ES-I3 (cell line): ENCODE results near the gene ZSCAN5B.
A peak's percentile ranks its signal among the peaks of the same experiment; 100 is the strongest.

Source experiments
- H3K36me3 ChIP-seq: 2 replicates; pipeline ENCODE4 v1.6.1; 2013; ENCODE audit warnings: mild to moderate bottlenecking, low read length, control low read depth, moderate library complexity; ENCODE audit not compliant: insufficient read depth
- H3K4me1 ChIP-seq: 2 replicates; pipeline ENCODE4 v1.6.1; 2013; ENCODE audit warnings: mild to moderate bottlenecking, control low read depth, low read length; ENCODE audit not compliant: insufficient read depth
- H3K9ac ChIP-seq: 2 replicates; pipeline ENCODE4 v1.6.1; 2013; ENCODE audit warnings: low read depth, mild to moderate bottlenecking, low read length, moderate library complexity
- H3K9me3 ChIP-seq: 2 replicates; pipeline ENCODE4 v1.6.1; 2013; ENCODE audit warnings: mild to moderate bottlenecking, low read length, moderate library complexity; ENCODE audit not compliant: control insufficient read depth, insufficient read depth

ZSCAN5B gene

DNA sequence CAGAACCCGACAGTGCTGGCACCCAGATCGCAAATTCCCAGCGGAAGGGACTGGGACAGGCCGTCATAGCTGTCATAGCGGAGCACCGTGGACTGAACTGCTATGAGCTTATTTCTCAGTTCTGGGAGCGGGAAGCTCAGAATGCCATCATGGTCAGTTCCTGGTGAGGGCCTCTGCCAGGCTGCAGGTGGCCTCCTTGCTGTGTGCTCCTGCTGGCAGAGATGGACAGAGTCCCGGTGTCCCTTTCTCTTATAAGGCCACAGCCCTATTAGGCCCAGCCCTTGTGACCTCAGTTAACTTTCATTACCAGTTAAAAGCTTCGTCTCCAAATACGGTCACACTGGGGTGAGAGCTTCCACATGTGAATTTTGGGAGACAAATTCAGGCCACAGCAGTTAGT is 51.9 kb downstream of the ZSCAN5B start:
- H3K9ac ChIP-seq, result no peak overlapping the region
- no peaks in the 10 kb centered on the region for H3K4me1 ChIP-seq
- H3K36me3 ChIP-seq, result no peaks in the 10 kb centered on the region; the same call in 1 of the 2 replicates
- no peaks in the 10 kb centered on the region for H3K9me3 ChIP-seq

DNA sequence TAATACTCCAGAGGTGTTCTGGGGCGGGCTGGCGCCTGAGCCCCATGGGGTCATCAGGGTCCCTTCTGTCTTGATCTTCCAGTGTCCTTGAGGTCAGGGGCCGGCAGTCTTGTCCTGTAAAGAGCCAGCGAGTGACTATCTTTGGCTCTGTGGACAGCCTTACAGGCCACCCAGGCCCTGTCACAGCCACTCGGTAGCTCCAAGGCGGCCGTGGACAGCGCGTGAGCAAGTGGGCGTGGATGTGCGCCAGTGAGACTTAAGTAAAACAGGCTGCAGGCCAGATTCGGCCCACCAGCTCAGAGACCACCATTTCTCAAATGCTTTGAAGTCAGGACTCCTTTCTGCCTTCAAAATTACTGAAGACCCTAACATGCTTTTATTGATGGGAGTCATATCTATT is 52.8 kb downstream of the ZSCAN5B start:
- Histone ChIP-seq H3K4me1 (no peaks in the 10 kb centered on the region), H3K9me3 (no peaks in the 10 kb centered on the region), H3K9ac (no peak overlapping the region), H3K36me3 (no peaks in the 10 kb centered on the region; the same call in 1 of the 2 replicates)

DNA sequence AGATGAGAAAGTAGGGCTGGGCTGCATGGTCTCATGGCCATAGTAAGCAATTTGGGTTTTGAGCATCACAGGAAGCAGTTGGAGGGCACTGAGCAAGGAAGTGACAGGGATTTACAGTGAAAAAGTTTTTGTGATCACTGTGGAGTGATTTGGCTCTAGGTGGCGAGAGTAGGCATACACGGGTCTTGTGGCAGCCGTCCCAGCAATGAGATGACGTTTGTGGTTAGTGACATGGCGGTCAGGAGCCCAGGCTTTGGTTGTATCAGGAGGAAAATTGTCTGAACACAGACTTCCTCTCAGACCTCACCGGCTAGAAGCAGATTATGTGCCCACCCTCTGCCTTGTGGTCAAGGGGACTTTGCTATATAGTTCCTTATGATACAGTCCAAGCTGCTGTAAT is 53.2 kb downstream of the ZSCAN5B start:
- Histone ChIP-seq H3K9me3 (no peaks in the 10 kb centered on the region), H3K4me1 (no peaks in the 10 kb centered on the region), H3K36me3 (no peaks in the 10 kb centered on the region; the same call in 1 of the 2 replicates), H3K9ac (no peak overlapping the region)

DNA sequence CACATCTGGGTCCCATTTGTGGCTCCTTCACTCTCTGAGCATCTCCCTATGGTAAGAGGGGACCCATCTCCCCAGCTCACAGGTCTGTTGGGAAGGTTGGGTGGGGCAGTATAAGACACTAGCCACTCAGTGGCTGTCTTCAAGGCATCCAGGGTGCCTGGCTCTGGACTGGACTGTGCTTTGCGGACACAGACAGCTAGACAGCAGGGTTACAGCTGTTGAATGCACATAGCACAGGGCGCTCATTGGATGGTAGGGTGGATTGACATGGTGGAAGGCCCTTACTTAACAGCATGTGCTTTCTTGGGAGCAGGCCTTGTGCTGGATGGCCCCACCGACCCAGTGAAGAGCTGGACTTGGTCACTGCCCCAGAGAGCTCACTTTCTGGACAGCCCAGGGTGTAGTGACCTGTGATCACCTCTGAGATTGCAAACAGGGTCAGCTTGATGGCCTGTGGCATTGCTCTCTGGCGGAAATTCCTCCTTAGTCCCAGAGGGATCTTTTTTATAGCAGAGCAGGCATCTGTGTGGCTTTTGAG is 54.6 kb downstream of the ZSCAN5B start:
- Histone ChIP-seq H3K9ac (no peak overlapping the region), H3K9me3 (no peaks in the 10 kb centered on the region), H3K36me3 (no peaks in the 10 kb centered on the region), H3K4me1 (no peaks in the 10 kb centered on the region)

DNA sequence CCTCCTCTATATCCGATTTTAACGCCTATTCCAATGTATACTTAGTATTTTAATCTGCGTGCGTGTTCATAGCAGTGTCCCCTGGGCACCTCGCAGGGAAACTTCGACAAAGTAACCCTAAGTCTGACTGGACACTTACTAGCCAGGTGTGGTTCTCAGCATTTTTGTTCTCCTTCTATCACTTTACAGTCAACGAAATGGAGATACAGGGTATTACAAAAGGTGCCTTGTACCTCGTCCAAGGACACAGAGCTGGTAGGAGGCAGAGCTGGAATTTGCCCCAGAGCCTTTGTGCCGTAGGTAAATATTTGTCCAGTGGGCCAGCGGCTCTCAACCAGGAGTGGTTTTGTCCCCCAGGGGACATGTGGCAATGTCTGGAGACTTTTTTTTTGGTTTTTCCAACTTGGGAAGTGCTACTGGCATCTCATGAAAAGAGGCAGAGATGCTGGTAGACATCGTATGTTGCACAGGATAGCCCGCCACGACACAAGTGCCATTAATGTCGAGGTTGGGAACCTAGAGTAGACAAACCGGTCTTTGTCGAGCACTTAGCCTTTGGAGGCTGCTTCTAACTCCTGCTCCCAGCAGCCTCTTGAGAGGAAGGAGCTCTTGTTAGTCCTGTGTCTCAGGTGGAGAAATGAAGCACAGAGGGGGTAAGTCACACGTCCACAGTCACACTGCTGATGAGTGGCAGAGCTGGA is 55.3 kb downstream of the ZSCAN5B start:
- Histone ChIP-seq H3K9ac (peak overlapping the region; percentile 61; the same call in 1 of the 2 replicates), H3K4me1 (no peaks in the 10 kb centered on the region; the same call in 1 of the 2 replicates)

DNA sequence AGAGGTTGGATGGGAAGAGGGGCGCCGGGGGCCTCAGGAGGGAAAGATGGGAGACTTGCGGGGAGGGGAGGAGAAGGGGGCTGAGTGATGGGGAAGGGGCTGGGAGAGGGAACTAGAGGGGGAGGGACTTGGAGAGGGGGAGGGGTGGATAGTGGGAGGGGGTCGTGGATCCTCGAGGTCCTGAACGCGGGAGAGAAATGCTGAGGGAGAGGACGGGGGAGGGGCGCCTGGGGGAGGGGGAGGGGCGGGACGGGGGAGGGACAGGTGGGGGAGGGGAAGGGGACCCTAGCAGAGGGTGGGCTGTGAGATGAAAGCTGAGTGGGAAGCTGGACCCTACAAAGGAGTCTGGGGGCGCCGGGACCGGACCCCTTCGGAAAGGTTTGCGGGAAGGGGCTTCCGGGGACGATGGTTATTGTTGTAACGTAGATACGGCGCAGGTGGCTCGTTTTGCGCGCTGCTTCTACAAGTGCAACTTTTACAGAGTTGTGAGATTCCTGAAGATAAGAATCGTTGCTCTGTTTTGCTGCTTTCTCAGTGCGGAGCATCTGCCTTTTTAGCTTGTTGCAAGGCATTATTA is 56.1 kb downstream of the ZSCAN5B start:
- Histone ChIP-seq H3K36me3 (no peaks in the 10 kb centered on the region), H3K4me1 (no peaks in the 10 kb centered on the region; the same call in 1 of the 2 replicates), H3K9ac (peak overlapping the region; percentile 61), H3K9me3 (no peaks in the 10 kb centered on the region)

More for the DNA sequence above, 55.3 kb downstream of the ZSCAN5B start:
- no peaks in the 10 kb centered on the region for H3K36me3 ChIP-seq
- H3K9me3 ChIP-seq, result no peaks in the 10 kb centered on the region

DNA sequence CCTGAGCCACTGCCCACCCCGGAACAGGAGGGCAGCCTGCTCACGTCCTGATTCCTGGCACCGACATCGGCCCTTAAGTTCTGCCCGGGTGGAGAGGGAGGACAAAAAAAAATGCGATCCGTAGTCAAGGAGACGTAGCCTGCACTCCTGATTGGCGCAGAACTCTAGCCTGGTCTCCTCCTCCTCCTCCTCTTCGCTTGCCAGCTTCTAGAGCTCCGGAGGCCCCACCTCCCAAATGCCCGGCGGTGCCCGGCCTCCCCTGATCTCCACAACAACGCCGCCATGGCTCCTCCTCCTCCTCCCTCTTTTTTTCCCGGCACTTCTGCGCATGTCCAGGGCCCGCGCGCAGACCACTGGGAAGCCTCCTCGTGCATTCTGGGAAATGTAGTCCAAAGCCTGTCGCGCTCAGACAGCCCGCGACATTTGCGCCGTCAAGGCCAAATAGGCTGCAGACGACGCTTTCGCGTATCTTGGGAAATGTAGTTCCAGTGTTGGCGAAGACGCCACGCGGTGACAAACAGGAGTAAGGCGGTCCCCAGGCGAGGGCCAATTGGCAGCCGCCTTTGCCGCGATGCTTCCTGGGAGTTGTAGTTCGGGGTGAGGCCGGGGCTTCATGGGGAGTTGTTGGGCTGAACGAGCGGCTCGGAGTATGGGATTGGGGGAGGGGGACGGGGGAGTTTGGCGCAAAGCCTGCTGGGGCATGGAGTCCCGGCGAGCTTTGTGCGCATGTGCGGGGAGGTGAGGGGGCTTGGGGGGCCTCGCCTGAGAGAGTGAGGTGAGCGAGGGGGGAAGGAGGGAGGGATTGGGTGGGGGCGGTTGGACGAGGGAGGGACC is 56.8 kb downstream of the ZSCAN5B start, which contains the start of gene ZNF444:
TSS of gene ZNF444 (plus strand) at position 705 of the 834 bp plus-strand sequence. CDS start 5,625 bp downstream, outside the sequence.
- peaks cover 5% of the 10 kb centered on the region for H3K4me1 ChIP-seq
- H3K36me3 ChIP-seq, result no peaks in the 10 kb centered on the region
- peak within 1 kb of the TSS; percentile 61 for H3K9ac ChIP-seq
- H3K9me3 ChIP-seq, result no peaks in the 10 kb centered on the region

DNA sequence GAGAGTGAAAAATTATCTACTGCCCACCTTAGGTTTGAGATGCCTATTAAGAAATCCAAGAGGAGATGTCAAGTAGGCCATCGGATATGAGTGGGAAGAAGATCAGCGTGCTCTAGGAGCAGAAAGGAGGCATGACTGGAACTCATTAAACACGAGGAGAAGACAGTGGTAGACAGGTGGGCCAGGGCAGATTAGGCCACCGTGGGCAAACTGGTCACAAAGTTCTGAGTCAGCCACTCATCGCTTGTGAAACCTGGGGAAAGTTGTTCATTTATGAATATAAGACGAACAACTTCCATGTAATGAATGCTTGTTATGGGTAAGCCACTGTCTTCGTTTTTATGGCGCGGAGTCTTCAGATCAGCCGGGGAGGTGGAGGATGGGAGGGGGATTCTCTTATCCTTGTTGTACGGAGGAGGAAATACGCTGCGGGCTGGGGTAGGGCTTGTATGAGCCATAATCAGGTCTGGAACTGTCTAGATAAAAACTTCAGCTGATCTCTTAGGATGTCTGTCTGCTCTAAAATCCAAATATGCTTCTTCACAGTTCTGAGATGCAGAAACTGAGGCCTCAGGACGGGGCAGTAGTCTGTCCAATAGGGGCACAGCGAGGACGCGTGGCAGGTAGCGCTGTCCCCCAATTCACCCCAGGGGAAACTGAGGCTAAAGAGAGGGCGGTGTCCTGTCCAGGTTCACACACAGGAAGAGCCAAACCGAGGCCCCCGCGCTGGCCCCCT is 57.6 kb downstream of the ZSCAN5B start:
- Histone ChIP-seq H3K36me3 (no peaks in the 10 kb centered on the region), H3K9me3 (no peaks in the 10 kb centered on the region), H3K4me1 (peaks cover 5% of the 10 kb centered on the region), H3K9ac (peak overlapping the region; percentile 29)
